ENCODE results near the gene SEPTIN10. TPM values are rescaled to one million over a fixed set of nuclear protein-coding genes. Genes with fewer than 3 reads are reported as not detected.

The SEPTIN10 gene
- total RNA-seq, 4 donors from 2014 or later = 39.6 to 151 (median 106) TPM

- TF ChIP-seq EP300 (IDR thresholded peaks at IDR 0.05; ENCODE audit: low read depth) (no peak), CTCF (IDR thresholded peaks at IDR 0.05) (no peak), POLR2AphosphoS5 (IDR thresholded peaks at IDR 0.05) (no peak), POLR2A (IDR thresholded peaks at IDR 0.05) (no peak)
- intact Hi-C loops (cut with DNase I; ENCODE audit: low total_unique reads) = no loop called here
- Histone ChIP-seq H3K27ac (no peak overlapping the region), H3K4me1 (no peaks in the 10 kb centered on the region), H3K36me3 (no peaks in the 10 kb centered on the region), H3K4me3 (no peak overlapping the region), H3K27me3 (no peaks in the 10 kb centered on the region), H3K9me3 (no peaks in the 10 kb centered on the region)
- 78 to 100% methylated on average over 2 to 3 of the region's 3 CpGs for WGBS, 2 donors (ENCODE audit: low coverage in 1 of 2)
- DNase-seq = no peak
- in situ Hi-C loops (cut with MboI; ENCODE audit: low pct_ligation_motif_present in 1 of 4, low pct_unique_long_range_greater_than_20kb in 1 of 4, low sequenced_read_pairs in 3 of 4) = no loop called here
These were observed 41.5 kb upstream of the SEPTIN10 start for GRCh38 chr2:109655287-109655686.

GRCh38 chr2:109654326-109655050 lies 40.7 kb upstream of the SEPTIN10 start:
- no peak for TF ChIP-seq POLR2AphosphoS5 (IDR thresholded peaks at IDR 0.05)
- TF ChIP-seq POLR2A (IDR thresholded peaks at IDR 0.05) = no peak
- TF ChIP-seq CTCF (IDR thresholded peaks at IDR 0.05) = no peak
- TF ChIP-seq EP300 (IDR thresholded peaks at IDR 0.05; ENCODE audit: low read depth) = no peak
- Histone ChIP-seq H3K4me1 (no peaks in the 10 kb centered on the region), H3K4me3 (no peak overlapping the region), H3K27ac (no peak overlapping the region), H3K9me3 (no peaks in the 10 kb centered on the region), H3K36me3 (no peaks in the 10 kb centered on the region), H3K27me3 (no peaks in the 10 kb centered on the region)
- DNase-seq = no peak
- WGBS, 2 donors (ENCODE audit: low coverage in 1 of 2) = 88 to 91% methylated on average over 3 to 8 of the region's 8 CpGs
- intact Hi-C loops (cut with DNase I; ENCODE audit: low total_unique reads) (no loop called here), in situ Hi-C loops (cut with MboI; ENCODE audit: low pct_ligation_motif_present in 1 of 4, low pct_unique_long_range_greater_than_20kb in 1 of 4, low sequenced_read_pairs in 3 of 4) (no loop called here)

GRCh38 chr2:109649736-109650695 lies 36.2 kb upstream of the SEPTIN10 start:
- no peak overlapping the region for H3K27ac ChIP-seq
- peaks cover 4 to 5% (median 5%) of the 10 kb centered on the region in 4 donors for H3K4me1 ChIP-seq
- TF ChIP-seq EP300 (IDR thresholded peaks at IDR 0.05; ENCODE audit: low read depth) = no peak
- TF ChIP-seq POLR2A (IDR thresholded peaks at IDR 0.05) = no peak
- no peak for TF ChIP-seq CTCF (IDR thresholded peaks at IDR 0.05)
- TF ChIP-seq POLR2AphosphoS5 (IDR thresholded peaks at IDR 0.05) = no peak
- 79 to 89% methylated on average over 9 to 14 of the region's 14 CpGs for WGBS, 2 donors (ENCODE audit: low coverage in 1 of 2)
- DNase-seq = no peak
- no peaks in the 10 kb centered on the region for H3K36me3 ChIP-seq
- no peak overlapping the region for H3K4me3 ChIP-seq
- intact Hi-C loops (cut with DNase I; ENCODE audit: low total_unique reads) = no loop called here
- H3K9me3 ChIP-seq = no peaks in the 10 kb centered on the region
- in situ Hi-C loops (cut with MboI; ENCODE audit: low pct_ligation_motif_present in 1 of 4, low pct_unique_long_range_greater_than_20kb in 1 of 4, low sequenced_read_pairs in 3 of 4) = no loop called here
- H3K27me3 ChIP-seq = no peaks in the 10 kb centered on the region

GRCh38 chr2:109648041-109648527 lies 34.3 kb upstream of the SEPTIN10 start:
- Histone ChIP-seq H3K4me1 (peaks cover 18 to 24% (median 20%) of the 10 kb centered on the region in 4 donors), H3K4me3 (no peak overlapping the region), H3K9me3 (no peaks in the 10 kb centered on the region), H3K27me3 (no peaks in the 10 kb centered on the region), H3K27ac (no peak overlapping the region), H3K36me3 (no peaks in the 10 kb centered on the region)
- no peak for DNase-seq
- 84 to 94% methylated on average over 4 to 8 of the region's 8 CpGs for WGBS, 2 donors (ENCODE audit: low coverage in 1 of 2)
- in situ Hi-C loops (cut with MboI; ENCODE audit: low pct_ligation_motif_present in 1 of 4, low pct_unique_long_range_greater_than_20kb in 1 of 4, low sequenced_read_pairs in 3 of 4) (no loop called here), intact Hi-C loops (cut with DNase I; ENCODE audit: low total_unique reads) (no loop called here)
- no peak for TF ChIP-seq EP300 (IDR thresholded peaks at IDR 0.05; ENCODE audit: low read depth)
- no peak for TF ChIP-seq POLR2A (IDR thresholded peaks at IDR 0.05)
- no peak for TF ChIP-seq CTCF (IDR thresholded peaks at IDR 0.05)
- no peak for TF ChIP-seq POLR2AphosphoS5 (IDR thresholded peaks at IDR 0.05)
